ENCODE results near the gene ALOX12B.
"Not testable (repeated sequence)": the region's sequence is repeated elsewhere in the genome, so short reads cannot be mapped to it uniquely, and the experiment has no call there.

ALOX12B gene

GRCh38 chr17:8063761-8064534 lies 23.6 kb downstream of the ALOX12B start:
- no peak for DNase-seq

DNA sequence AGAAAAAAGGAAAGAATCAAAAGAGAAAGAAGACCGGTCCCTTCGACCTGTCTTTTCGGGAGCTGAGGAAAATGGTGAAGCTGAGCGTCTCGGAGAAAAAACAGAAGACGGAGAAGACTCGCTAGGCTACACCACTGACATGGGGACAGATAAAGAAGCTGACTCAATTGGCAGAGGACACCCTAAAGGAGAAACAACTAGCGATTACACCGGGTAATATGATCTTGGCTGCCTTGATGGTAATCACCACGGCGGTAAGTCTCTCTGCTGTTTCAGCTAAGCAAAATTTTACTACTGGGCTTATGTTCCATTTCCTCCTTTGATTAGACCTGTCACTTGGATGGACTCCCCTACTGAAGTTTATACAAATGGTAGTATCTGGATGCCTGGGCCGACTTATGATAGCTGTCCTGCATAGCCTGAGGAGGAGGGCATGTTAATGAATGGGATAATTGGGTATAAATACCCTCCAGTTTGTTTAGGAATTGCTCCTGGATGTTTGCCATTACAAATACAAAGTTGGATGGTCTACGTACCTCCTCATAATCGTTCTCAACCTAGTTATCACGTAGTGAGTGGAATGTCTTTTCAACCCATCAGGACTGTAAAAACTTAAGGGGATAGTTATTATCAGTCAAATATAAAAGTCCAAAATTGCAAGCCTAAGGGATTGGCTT lies 24.6 kb downstream of the ALOX12B start:
- no peak for DNase-seq

DNA sequence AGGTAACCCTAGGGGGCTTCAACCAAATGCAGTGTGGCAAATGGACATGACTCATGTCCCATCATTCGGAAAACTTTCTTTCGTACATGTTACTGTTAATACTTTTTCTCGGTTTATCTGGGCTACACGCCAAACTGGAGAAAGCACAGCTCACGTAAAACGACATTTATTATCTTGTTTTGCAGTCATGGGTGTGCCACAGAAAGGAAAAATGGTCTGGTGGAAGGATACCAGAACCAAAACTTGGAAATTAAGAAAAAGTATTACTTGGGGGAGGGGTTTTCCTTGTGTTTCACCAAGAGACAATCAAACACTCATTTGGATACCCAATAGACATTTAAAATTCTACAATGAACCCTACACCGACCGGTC lies 25.1 kb downstream of the ALOX12B start:
- no peak for DNase-seq

- DNase-seq = not testable (repeated sequence)
Observed at GRCh38 chr17:8061851-8062250, 25.7 kb downstream of the ALOX12B start.

DNA sequence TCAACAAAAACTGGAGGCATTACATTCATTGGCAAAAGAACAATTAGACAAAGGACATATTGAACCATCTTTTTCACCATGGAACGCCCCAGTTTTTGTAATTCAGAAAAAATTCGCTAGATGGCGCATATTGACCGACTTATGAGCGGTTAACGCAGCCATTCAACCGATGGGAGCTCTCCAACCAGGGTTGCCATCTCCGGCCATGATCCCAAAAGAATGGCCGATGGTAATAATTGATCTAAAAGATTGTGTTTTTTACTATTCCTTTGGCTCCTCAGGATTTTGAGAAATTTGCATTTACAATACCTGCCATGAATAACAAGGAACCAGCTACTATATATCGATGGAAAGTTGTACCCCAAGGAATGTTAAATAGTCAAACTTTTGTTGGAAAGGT lies 27.2 kb downstream of the ALOX12B start:
- DNase-seq = peak; percentile 84 to 94

DNA sequence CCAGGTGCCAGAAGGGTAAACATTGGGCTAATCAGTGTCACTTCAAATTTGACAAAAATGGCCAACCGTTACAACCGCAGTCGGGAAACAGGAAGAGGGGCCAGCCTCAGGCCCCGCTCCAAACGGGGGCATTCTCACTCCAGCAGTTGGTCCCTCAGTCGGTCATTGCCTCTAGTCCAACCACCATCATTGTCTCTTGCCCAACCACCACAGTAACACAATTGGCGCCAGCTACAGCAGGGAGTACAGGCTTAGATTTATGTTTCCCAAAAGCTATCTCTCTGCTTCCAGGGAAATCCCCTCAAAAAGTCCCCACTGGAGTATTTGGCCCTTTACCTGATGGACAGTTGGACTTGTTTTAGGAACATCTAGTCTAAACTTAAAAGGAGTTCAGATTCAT lies 28.4 kb downstream of the ALOX12B start:
- peak; percentile 49 to 58 for DNase-seq

GRCh38 chr17:8057691-8058114 lies 29.8 kb downstream of the ALOX12B start:
- peak; percentile 90 to 95 for DNase-seq

DNA sequence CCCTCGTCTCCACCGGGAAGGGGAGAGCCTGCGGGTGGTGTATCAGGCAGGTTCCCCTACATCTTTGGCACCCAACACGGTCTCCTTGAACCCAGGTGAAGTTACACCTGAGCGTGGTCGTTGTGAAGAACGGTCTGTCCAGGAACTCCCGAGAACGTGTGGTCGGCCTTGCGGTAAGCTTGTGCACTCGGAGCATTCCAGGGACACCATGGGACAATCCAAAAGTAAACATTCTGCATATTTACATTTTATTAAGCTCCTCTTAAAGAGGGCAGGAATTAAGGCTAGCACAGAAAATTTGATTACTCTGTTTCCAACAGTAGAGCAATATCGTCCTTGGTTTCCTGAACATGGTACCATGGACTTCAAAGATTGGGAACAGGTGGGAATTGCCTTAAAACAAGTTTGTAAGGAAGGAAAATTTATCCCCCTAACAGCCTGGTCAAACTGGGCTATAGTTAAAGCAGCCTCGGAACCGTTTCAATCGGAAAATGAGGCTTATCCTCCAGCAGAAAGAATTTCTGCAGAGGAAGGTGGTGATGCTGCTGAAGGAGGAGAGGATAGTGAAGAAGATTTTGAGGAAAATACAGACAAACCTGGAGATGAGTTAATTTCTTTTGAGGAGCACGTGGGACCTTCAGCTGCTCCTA lies 30.4 kb downstream of the ALOX12B start:
- no peak for DNase-seq

DNA sequence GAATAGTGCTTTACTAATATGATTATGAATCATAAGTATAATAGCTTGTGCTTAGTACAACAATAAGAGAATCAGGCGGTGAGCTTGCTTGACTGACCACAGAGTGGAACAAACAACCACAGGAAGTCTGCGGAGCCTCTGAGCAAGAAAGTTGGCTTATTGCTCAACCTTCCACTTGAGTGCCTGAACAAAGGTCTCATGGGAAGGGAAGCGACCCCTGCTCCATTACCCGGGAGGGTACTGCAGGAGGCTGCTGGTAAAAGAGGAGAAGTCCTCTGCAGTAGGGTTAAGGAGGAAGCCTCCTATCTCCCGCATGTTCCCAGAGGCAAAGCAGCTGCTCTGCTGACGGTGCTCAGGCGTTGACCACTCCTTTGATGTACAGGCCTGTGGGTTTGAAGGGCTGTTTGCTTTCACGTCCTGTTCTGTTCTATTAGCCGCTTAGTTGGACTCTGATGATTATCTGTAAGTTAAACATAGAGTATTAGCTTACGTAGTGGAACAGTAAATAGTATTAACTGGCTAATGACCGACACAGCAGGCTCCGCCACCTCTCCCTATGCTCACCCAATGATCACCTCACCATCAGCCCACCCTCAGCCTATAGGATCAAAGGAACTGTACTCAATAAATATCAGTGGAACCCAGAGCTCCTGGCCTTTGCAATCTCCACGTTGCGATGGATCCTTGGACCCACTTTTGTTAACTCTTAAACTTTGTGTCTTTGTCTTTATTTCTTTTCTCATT lies 31.1 kb downstream of the ALOX12B start:
- DNase-seq = peak in 1 of 2 experiments; percentile 20

DNA sequence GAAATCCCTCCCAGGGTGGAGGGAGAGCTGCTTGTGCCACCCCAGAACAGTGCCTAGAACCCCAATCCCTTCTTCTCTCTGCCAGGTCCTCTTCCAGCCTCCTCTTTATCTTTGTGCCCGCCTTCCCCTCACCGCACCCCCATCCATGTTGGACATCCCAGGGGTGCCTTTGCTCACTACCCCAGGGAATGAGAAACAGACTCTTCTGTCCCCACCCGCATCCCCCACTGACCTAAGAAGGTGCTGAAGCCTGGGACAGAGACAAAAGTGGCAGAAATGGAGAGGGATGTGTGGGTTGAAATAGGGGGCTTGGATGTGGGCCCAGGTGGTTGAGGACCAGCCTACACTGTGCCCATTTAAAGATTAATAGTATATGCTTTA lies 31.7 kb downstream of the ALOX12B start:
- no peak for DNase-seq

GRCh38 chr17:8053600-8053999 lies 33.9 kb downstream of the ALOX12B start:
- DNase-seq = no peak

GRCh38 chr17:8052256-8053252 lies 35.0 kb downstream of the ALOX12B start:
- DNase-seq = no peak

DNA sequence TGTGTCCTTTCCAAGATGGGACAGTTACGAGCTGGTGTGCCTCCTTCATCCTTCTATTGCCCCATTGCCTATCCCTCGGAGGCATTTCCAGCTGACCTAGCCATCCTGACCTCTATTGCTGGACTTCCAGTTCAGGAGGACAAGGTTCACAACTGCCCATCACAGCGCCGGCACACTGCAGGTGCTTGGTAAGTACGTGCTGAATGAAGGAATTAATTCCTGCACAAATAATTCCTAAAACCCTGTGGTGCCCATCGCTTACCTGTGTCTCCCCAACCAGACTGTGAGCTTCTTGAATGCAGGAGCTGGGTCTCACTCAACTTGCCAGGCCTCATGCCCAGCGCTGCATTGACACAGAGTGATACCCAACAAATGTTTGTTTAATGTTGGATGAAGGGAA lies 35.7 kb downstream of the ALOX12B start:
- no peak for DNase-seq

DNA sequence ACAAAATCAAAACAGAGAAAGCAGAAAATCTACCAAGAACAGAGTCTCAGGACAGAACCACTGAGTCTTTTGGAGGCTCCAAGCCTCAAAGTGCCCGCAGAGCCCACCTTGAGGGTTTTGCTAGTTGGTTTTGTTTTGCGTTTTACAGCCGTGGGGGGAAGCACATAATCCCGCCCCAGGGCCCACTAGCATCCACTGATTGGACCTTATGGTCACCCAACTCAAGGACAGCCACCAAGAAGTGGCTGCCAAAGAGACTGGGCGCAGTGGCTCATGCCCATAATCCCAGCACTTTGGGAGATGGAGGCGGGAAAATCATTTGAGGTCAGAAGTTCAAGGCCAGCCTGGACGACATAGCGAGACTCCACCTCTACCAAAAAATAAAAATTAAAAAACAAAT lies 38.8 kb downstream of the ALOX12B start:
- DNase-seq = no peak

- DNase-seq = no peak
Observed at GRCh38 chr17:8048236-8048635, 39.3 kb downstream of the ALOX12B start.

GRCh38 chr17:8047769-8048110 lies 39.8 kb downstream of the ALOX12B start:
- no peak for DNase-seq

DNA sequence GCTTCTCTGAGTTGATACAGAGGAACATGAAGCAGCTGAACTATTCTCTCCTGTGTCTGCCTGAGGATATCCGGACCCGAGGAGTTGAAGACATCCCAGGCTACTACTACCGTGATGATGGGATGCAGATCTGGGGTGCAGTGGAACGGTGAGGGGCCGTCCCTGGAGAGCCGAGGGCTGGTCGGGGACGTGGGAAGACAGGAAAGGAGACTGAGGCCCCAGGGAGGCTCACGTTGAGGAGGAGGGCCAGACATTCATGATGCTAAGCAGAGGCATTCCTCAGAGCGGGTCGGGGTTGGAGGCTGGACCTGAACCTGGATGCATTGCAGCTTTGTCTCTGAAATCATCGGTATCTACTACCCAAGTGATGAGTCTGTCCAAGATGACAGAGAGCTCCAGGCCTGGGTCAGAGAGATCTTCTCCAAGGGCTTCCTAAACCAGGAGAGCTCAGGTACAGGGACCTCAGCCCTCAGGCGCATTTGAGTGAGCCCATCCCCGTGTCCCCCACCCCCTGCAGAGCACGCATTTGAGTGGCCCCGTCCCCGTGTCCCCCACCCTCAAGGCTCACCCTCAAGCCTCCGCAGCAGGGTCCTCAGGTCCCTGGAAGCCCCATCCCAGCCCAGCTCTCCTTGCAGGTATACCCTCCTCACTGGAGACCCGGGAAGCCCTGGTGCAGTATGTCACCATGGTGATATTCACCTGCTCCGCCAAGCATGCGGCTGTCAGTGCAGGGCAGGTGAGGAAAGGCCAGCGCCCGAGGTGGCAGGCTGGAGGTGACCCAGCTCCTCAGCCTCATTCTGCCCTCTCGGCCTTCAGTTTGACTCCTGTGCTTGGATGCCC lies 40.4 kb downstream of the ALOX12B start:
- DNase-seq = no peak

DNA sequence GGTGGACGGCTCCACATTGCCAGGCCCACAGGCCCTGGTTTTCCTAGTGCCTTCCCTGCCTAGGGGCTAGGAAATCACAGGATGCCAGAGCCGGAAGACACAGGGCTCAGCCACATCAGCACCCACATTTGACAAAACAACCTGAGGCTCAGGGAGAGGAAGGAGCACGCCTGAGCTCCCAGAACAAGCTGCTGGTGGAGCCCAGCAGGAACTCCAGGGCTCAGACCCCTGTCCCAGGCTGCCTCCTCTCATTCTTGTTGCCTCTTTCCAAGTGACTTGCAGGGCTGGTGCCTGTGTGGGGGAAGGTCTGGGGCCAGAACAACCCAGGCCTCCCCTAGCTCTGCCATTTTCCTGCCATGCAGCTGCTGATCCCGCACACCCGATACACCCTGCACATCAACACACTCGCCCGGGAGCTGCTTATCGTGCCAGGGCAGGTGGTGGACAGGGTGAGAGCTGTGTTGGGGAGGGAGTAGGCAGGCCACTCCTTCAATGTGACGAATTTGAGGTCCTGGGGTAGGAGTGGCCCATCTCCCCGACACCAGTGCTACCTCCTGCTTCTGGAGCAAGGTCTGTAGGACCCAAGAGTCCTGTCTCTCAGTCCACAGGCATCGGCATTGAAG lies 41.1 kb downstream of the ALOX12B start:
- no peak for DNase-seq

- DNase-seq = peak in 1 of 2 experiments; percentile 16
Observed at GRCh38 chr17:8044819-8045810, 42.4 kb downstream of the ALOX12B start.
